A549 (cell line): ENCODE measurements around the gene SLC43A3. TPM values are rescaled to one million over a fixed set of nuclear protein-coding genes. Genes with fewer than 3 reads are reported as not detected.

Experiments used
- ATAC-seq, 2 experiments: fragments of 200-7000 bp in 1 of 2; fragments of >200 bp in 1 of 2; cut with Nextera tagmentation in 1 of 2; cut with Tn5 transposase in 1 of 2; 3 replicates each; pipeline versions ENCODE4 v1.8.0 to v1.9.1; 2018 to 2020; ENCODE audit warnings: mild to moderate bottlenecking in 1 of 2, moderate library complexity in 1 of 2
- CTCF ChIA-PET: fragments of 300-600 bp; sonication (Branson Sonifier 250); formaldehyde crosslinking; extraction: SDS; loops from one replicate; lab custom pipeline; 2021; ENCODE audit warnings: antibody characterized with exemption, inconsistent platforms; lab: Yijun Ruan, JAX
- POLR2A ChIA-PET: fragments of 350-600 bp; formaldehyde crosslinking; extraction: SDS; loops from one replicate; lab custom pipeline; 2021; ENCODE audit warnings: antibody characterized with exemption, inconsistent platforms; lab: Yijun Ruan, JAX
- DNase-seq, 2 experiments: peaks; one replicate each; pipeline versions ENCODE4 v3.0.0 to v3.0.0-alpha.2; 2011 to 2016; ENCODE audit warnings: low read depth in 1 of 2, low spot score in 1 of 2
- FAIRE-seq: peaks from 2 replicates; lab custom pipeline; 2011; peaks lifted over from hg19 to GRCh38; lab: Jason Lieb, UNC
- H3K27ac ChIP-seq, 2 experiments: fragments of >200 bp; sonication (Bioruptor Twin); formaldehyde crosslinking; 3 replicates each; pipeline ENCODE4 v1.5.1; 2016 to 2017
- H3K4me1 ChIP-seq: fragments of >200 bp; sonication (Bioruptor Twin); formaldehyde crosslinking; 3 replicates; pipeline ENCODE4 v1.6.1; 2016
- H3K4me2 ChIP-seq: fragments of >200 bp; sonication (Bioruptor Twin); formaldehyde crosslinking; 3 replicates; pipeline ENCODE4 v1.6.1; 2016
- H3K4me3 ChIP-seq: fragments of >200 bp; sonication (Bioruptor Twin); formaldehyde crosslinking; 3 replicates; pipeline ENCODE4 v1.5.1; 2016
- H3K9me3 ChIP-seq: fragments of >200 bp; sonication (Bioruptor Twin); formaldehyde crosslinking; 3 replicates; pipeline ENCODE4 v1.6.1; 2016
- BHLHE40 ChIP-seq: IDR thresholded peaks from 2 replicates; pipeline ENCODE4 v1.6.1; 2012; ENCODE audit warnings: low read depth, low read length, inconsistent platforms
- CBX2 ChIP-seq: fragments of 200-600 bp; sonication (generic); IDR thresholded peaks from 2 replicates; pipeline ENCODE4 v1.6.1; 2016; ENCODE audit warnings: low read depth, mild to moderate bottlenecking, borderline replicate concordance
- CHD4 ChIP-seq: fragments of 200-600 bp; sonication (generic); IDR thresholded peaks from 2 replicates; pipeline ENCODE4 v1.6.1; 2016; ENCODE audit warnings: antibody characterized with exemption, mild to moderate bottlenecking, borderline replicate concordance
- CTCF ChIP-seq: fragments of >200 bp; sonication (Bioruptor Twin); formaldehyde crosslinking; IDR thresholded peaks from 3 replicates; pipeline ENCODE4 v1.5.1; 2016
- EP300 ChIP-seq, 2 experiments: fragments of >200 bp; sonication (Bioruptor Twin); formaldehyde crosslinking; IDR thresholded peaks; 2 replicates in 1 of 2; 3 replicates in 1 of 2; pipeline ENCODE4 v1.6.1; 2016 to 2017
- FOSL2 ChIP-seq, 2 experiments: fragments of 450-650 bp in 1 of 2; fragments of >200 bp in 1 of 2; sonication (Bioruptor Twin) in 1 of 2; formaldehyde crosslinking; IDR thresholded peaks; 2 replicates each; pipeline versions ENCODE4 v1.5.0 to v1.6.1; 2016 to 2020; ENCODE audit warnings: mild to moderate bottlenecking in 1 of 2, moderate library complexity in 1 of 2
- HOXB5 ChIP-seq: fragments of 250-450 bp; sonication (Bioruptor Pico); IDR thresholded peaks from 2 replicates; pipeline ENCODE4 v1.5.0; 2020; ENCODE audit warnings: mild to moderate bottlenecking, moderate library complexity
- MAFK ChIP-seq: fragments of 450-650 bp; IDR thresholded peaks from 2 replicates; pipeline ENCODE4 v1.6.1; 2014; ENCODE audit not compliant: partially characterized antibody
- MAZ ChIP-seq: fragments of 150-350 bp; IDR thresholded peaks from 2 replicates; pipeline ENCODE4 v1.6.1; 2014; ENCODE audit warnings: antibody characterized with exemption, low read depth, low read length, borderline replicate concordance
- NFE2L2 ChIP-seq: fragments of 150-350 bp; conservative IDR thresholded peaks from 2 replicates; pipeline ENCODE4 v1.6.1; 2014; ENCODE audit warnings: low read length
- PBX3 ChIP-seq: IDR thresholded peaks from 2 replicates; pipeline ENCODE4 v1.6.1; 2012
- PHF8 ChIP-seq: fragments of 200-600 bp; sonication (generic); IDR thresholded peaks from 2 replicates; pipeline ENCODE4 v1.6.1; 2016; ENCODE audit warnings: low read depth, mild to moderate bottlenecking, antibody characterized with exemption, moderate library complexity, borderline replicate concordance
- POLR2AphosphoS2 ChIP-seq: conservative IDR thresholded peaks from 2 replicates; pipeline ENCODE4 v1.6.1; 2012; ENCODE audit warnings: low read length, improper control_type of control experiment, inconsistent platforms
- RAD21 ChIP-seq, 2 experiments: fragments of >200 bp in 1 of 2; sonication (Bioruptor Twin) in 1 of 2; formaldehyde crosslinking in 1 of 2; IDR thresholded peaks in 1 of 2; conservative IDR thresholded peaks in 1 of 2; 2 replicates in 1 of 2; 3 replicates in 1 of 2; pipeline ENCODE4 v1.6.1; 2012 to 2018; ENCODE audit warnings: inconsistent platforms in 1 of 2
- SMC3 ChIP-seq: fragments of >200 bp; sonication (Bioruptor Twin); formaldehyde crosslinking; IDR thresholded peaks from 3 replicates; pipeline ENCODE4 v1.6.1; 2018; ENCODE audit warnings: inconsistent platforms
- SREBF2 ChIP-seq: fragments of 450-650 bp; IDR thresholded peaks from 2 replicates; pipeline ENCODE4 v1.6.1; 2014; ENCODE audit warnings: mild to moderate bottlenecking, moderate library complexity
- TP53 ChIP-seq: fragments of 250-450 bp; sonication (Bioruptor Pico); IDR thresholded peaks from 2 replicates; pipeline ENCODE4 v1.5.0; 2021; ENCODE audit warnings: mild to moderate bottlenecking, moderate library complexity
- WGBS: methylation state at CpG from one replicate; pipeline ENCODE4 v1.1.6; 2017; ENCODE audit errors: missing lambda C conversion rate; 5-methylcytosine and 5-hydroxymethylcytosine counted together
- polyA plus RNA-seq, 4 experiments: library from polyadenylated mRNA; depleted of rRNA in 3 of 4; stranded (reverse); fragments of >200 nt; fragmentation: RNase III in 1 of 4; extraction: RNeasy Plus Mini Kit Qiagen cat#74134 plus additional on column Dnase treatment in 1 of 4; gene quantifications; 2 replicates in 3 of 4; 3 replicates in 1 of 4; pipeline ENCODE4 v1.2.3, GENCODE V29; 2011 to 2017
- TF ChIP-seq, protein P1 (sequence below): fragments of 250-450 bp; sonication (Bioruptor Pico); IDR thresholded peaks from 2 replicates; pipeline ENCODE4 v1.5.0; 2021; ENCODE audit warnings: mild to moderate bottlenecking, moderate library complexity, borderline replicate concordance

SLC43A3 gene
- polyA plus RNA-seq, 2 of the 4 experiments (the other 2 are of a cell fraction): 0.12 to 0.30 TPM

- H3K4me3 ChIP-seq: peak overlapping the region; percentile 74
- H3K4me2 ChIP-seq: peak overlapping the region; percentile 90
- FAIRE-seq (no peak), ATAC-seq (peak; percentile 38 to 47), DNase-seq (peak in 1 of 2 experiments; percentile 62)
- WGBS: 7% methylated on average over 3 of the region's 16 CpGs
- H3K27ac ChIP-seq: peak overlapping the region; percentile 81 to 89
- POLR2A ChIA-PET: interaction anchor here (0.8 kb wide), 1 partner anchor 19 kb away, joined by 7 read pairs; no protein-coding TSS in a partner anchor
- H3K9me3 ChIP-seq: no peaks in the 10 kb centered on the region
- H3K4me1 ChIP-seq: peaks cover 34% of the 10 kb centered on the region
- CTCF ChIA-PET: interaction anchor here (0.6 to 11.7 kb wide), 56 partner anchors 8 to 1156 kb away, joined by 3 to 228 read pairs (median 6); partner anchors contain the start of genes P2RX3, SLC43A1, SSRP1 and TIMM10
- no peak for TF ChIP-seq PBX3
- TF ChIP-seq, protein P1, sequence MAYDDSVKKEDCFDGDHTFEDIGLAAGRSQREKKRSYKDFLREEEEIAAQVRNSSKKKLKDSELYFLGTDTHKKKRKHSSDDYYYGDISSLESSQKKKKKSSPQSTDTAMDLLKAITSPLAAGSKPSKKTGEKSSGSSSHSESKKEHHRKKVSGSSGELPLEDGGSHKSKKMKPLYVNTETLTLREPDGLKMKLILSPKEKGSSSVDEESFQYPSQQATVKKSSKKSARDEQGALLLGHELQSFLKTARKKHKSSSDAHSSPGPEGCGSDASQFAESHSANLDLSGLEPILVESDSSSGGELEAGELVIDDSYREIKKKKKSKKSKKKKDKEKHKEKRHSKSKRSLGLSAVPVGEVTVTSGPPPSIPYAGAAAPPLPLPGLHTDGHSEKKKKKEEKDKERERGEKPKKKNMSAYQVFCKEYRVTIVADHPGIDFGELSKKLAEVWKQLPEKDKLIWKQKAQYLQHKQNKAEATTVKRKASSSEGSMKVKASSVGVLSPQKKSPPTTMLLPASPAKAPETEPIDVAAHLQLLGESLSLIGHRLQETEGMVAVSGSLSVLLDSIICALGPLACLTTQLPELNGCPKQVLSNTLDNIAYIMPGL (CRISPR knock-in tag): no peak
- TF ChIP-seq TP53: no peak
- TF ChIP-seq FOSL2 (IDR thresholded peaks at IDR 0.05): no peak
- peak; percentile 62 for TF ChIP-seq FOSL2 (CRISPR knock-in tag; IDR thresholded peaks at IDR 0.05)
- no peak for TF ChIP-seq POLR2AphosphoS2
- TF ChIP-seq NFE2L2: peak; percentile 71
- TF ChIP-seq MAFK: peak; percentile 79
Observed at GRCh38 chr11:57458060-57458409, 31.1 kb upstream of the SLC43A3 start.

- H3K4me3 ChIP-seq: peak overlapping the region; percentile 74; the same call in 2 of the 3 replicates
- peak overlapping the region; percentile 81 to 89 for H3K27ac ChIP-seq
- POLR2A ChIA-PET: interaction anchor here (0.8 kb wide), 2 partner anchors 16 to 19 kb away, joined by 7 to 8 read pairs; no protein-coding TSS in a partner anchor
- H3K4me2 ChIP-seq: peak overlapping the region; percentile 90
- H3K4me1 ChIP-seq: peaks cover 35% of the 10 kb centered on the region
- no peaks in the 10 kb centered on the region for H3K9me3 ChIP-seq
- CTCF ChIA-PET: interaction anchor here (0.6 to 11.7 kb wide), 54 partner anchors 8 to 1156 kb away, joined by 3 to 228 read pairs (median 6); partner anchors contain the start of genes SLC43A1, SSRP1 and TIMM10
- no peak for DNase-seq
- no peak for FAIRE-seq
- TF ChIP-seq NFE2L2 (no peak), CHD4 (peak; percentile 69; the same call in 1 of the 2 replicates), RAD21 (conservative IDR thresholded peaks at IDR 0.05 in 1 of 2, IDR thresholded peaks at IDR 0.05 in 1 of 2) (0 out of 5 replicates have a peak, but pooled peaks of 1 of the 2 experiments have one; percentile 1), HOXB5 (CRISPR knock-in tag) (0 out of 2 replicates have a peak, but pooled peaks have one; percentile 1)
- 24% methylated on average over 6 of the region's 7 CpGs for WGBS
- no peak; a peak in 4 of 6 replicates for ATAC-seq
Observed at GRCh38 chr11:57457643-57458023, 30.7 kb upstream of the SLC43A3 start.

DNA sequence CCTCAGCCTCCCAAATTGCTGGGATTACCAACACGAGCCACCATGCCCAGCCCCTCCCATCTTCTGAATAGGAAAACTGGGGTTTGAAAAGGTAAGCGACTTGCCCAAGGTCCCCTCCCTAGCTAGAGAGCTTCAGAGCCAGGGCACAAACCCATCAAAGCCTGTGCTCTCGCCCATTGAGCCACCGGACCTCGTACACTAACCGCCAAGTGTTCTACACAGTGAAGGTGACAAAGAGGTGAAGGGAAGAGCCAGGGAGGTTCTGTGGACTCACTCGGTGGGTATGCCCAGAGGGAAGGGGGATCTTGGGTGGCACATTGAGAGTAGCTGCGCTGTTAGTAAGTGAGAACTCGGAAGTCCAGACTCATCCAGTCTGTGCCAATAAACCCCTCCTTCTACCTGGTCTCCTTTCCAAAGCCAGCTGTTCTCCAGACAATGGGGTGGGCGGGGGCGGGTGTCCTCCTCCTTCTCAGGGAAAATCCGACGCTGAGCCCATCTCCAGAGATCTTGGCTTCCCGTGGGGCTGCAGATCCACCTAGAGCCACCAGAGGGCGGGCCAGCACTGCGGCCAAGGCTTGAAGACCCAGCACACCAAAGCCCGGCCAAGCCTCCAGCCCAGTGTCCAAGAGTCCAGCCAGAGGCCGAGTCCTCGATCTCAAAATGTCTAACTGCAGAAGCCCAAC, 30.2 kb upstream of the SLC43A3 start:
- ChIA-PET POLR2A (interaction anchor here (0.6 to 0.8 kb wide), 2 partner anchors 17 to 99 kb away, joined by 3 to 8 read pairs; no protein-coding TSS in a partner anchor), CTCF (interaction anchor here (0.6 to 11.7 kb wide), 47 partner anchors 9 to 1156 kb away, joined by 3 to 228 read pairs (median 7); partner anchors contain the start of genes P2RX3, SLC43A1, SSRP1 and TIMM10)
- FAIRE-seq (no peak), ATAC-seq (peak; percentile 48 to 77), DNase-seq (peak; percentile 80 to 91)
- peak overlapping the region; percentile 90 for H3K4me2 ChIP-seq
- 17% methylated on average over 14 of the region's 19 CpGs for WGBS
- peak overlapping the region; percentile 81 to 89 for H3K27ac ChIP-seq
- H3K4me1 ChIP-seq: peaks cover 39% of the 10 kb centered on the region
- no peaks in the 10 kb centered on the region for H3K9me3 ChIP-seq
- no peak overlapping the region for H3K4me3 ChIP-seq
- TF ChIP-seq MAZ (no peak), CHD4 (no peak), SMC3 (peak; percentile 88), PHF8 (no peak), CBX2 (no peak), PBX3 (no peak), EP300 (IDR thresholded peaks at IDR 0.05) (no peak), HOXB5 (CRISPR knock-in tag) (0 out of 2 replicates have a peak, but pooled peaks have one; percentile 2), FOSL2 (IDR thresholded peaks at IDR 0.05) (no peak), FOSL2 (CRISPR knock-in tag; IDR thresholded peaks at IDR 0.05) (peak; percentile 18; the same call in 1 of the 2 replicates), SREBF2 (no peak), RAD21 (conservative IDR thresholded peaks at IDR 0.05 in 1 of 2, IDR thresholded peaks at IDR 0.05 in 1 of 2) (peak; percentile 89 to 90), CTCF (peak; percentile 86), BHLHE40 (no peak)
